Fibroblast of lung (primary cell): ENCODE measurements around the gene SCIN. TPM values are rescaled to one million over a fixed set of nuclear protein-coding genes. Genes with fewer than 3 reads are reported as not detected.

Experiments
- DNase-seq, 2 donors: peaks; one replicate each; pipeline versions ENCODE4 v3.0.0 to v3.0.0-alpha.2; 2010; ENCODE audit warnings: low read depth in 2 of 2
- H2AFZ ChIP-seq: 2 replicates; pipeline ENCODE4 v1.5.1; 2012; ENCODE audit warnings: low read length, control low read depth, inconsistent platforms
- H3K27ac ChIP-seq: 2 replicates; pipeline ENCODE4 v1.5.1; 2011; ENCODE audit warnings: low read length, control low read depth; ENCODE audit not compliant: insufficient read depth
- H3K27me3 ChIP-seq: 2 replicates; pipeline ENCODE4 v1.5.1; 2011; ENCODE audit warnings: mild to moderate bottlenecking, low read length; ENCODE audit not compliant: control insufficient read depth, insufficient read depth
- H3K36me3 ChIP-seq: 2 replicates; pipeline ENCODE4 v1.5.1; 2011; ENCODE audit warnings: low read length; ENCODE audit not compliant: control insufficient read depth, insufficient read depth
- H3K4me1 ChIP-seq: 2 replicates; pipeline ENCODE4 v1.5.1; 2011; ENCODE audit warnings: low read length; ENCODE audit not compliant: control insufficient read depth, insufficient read depth; ENCODE audit errors: extremely low read depth
- H3K4me2 ChIP-seq: 2 replicates; pipeline ENCODE4 v1.5.1; 2011; ENCODE audit warnings: low read length, control low read depth; ENCODE audit not compliant: insufficient read depth; ENCODE audit errors: extremely low read depth
- H3K4me3 ChIP-seq, 4 experiments: fragments of 200-600 bp in 1 of 4; sonication (generic) in 1 of 4; replicated peaks in 1 of 4; 2 replicates each; pipeline ENCODE4 v1.5.1; 2011 to 2016; ENCODE audit warnings: low read length in 4 of 4, low read depth in 3 of 4, mild to moderate bottlenecking in 3 of 4, control low read depth in 2 of 4, inconsistent platforms in 1 of 4, mixed read lengths in 1 of 4; ENCODE audit not compliant: insufficient read depth in 1 of 4; ENCODE audit errors: control extremely low read depth in 1 of 4
- H3K79me2 ChIP-seq: 2 replicates; pipeline ENCODE4 v1.5.1; 2012; ENCODE audit warnings: mild to moderate bottlenecking, low read length, inconsistent platforms; ENCODE audit not compliant: control insufficient read depth, insufficient read depth
- H3K9ac ChIP-seq: 2 replicates; pipeline ENCODE4 v1.5.1; 2011; ENCODE audit warnings: mild to moderate bottlenecking, low read length, control low read depth; ENCODE audit not compliant: insufficient read depth
- H3K9me3 ChIP-seq: 2 replicates; pipeline ENCODE4 v1.5.1; 2012; ENCODE audit warnings: low read depth, low read length; ENCODE audit not compliant: control insufficient read depth, insufficient read depth
- H4K20me1 ChIP-seq: 2 replicates; pipeline ENCODE4 v1.5.1; 2011; ENCODE audit warnings: low read length; ENCODE audit not compliant: control insufficient read depth, insufficient read depth; ENCODE audit errors: extremely low read depth
- CTCF ChIP-seq, 2 donors: IDR thresholded peaks in 1 of 2; conservative IDR thresholded peaks in 1 of 2; 1 replicate in 1 of 2; 2 replicates in 1 of 2; pipeline ENCODE4 v1.5.1; 2011 to 2012; ENCODE audit warnings: low read length in 2 of 2, control low read depth in 1 of 2, inconsistent platforms in 1 of 2, low read depth in 1 of 2, mild to moderate bottlenecking in 1 of 2
- EZH2 ChIP-seq: IDR thresholded peaks from 2 replicates; pipeline ENCODE4 v1.5.1; 2012; ENCODE audit warnings: low read length, control low read depth, mild to moderate bottlenecking; ENCODE audit errors: missing control alignments
- polyA plus RNA-seq, 2 donors: library from polyadenylated mRNA; depleted of rRNA in 1 of 2; stranded (reverse) in 1 of 2; unstranded in 1 of 2; fragments of >200 nt; gene quantifications; 2 replicates each; pipeline ENCODE4 v1.2.1, GENCODE V29; 2011 to 2012; ENCODE audit warnings: missing spikeins in 1 of 2
- total RNA-seq: library from RNA; depleted of rRNA; stranded (reverse); fragments of >200 nt; gene quantifications from 2 replicates; pipeline ENCODE4 v1.2.1, GENCODE V29; 2014

Gene SCIN
- total and polyA plus RNA-seq, 2 donors (not counting 1 experiment from before 2014, with no cell fraction given): 0.08 to 0.17 TPM

DNA sequence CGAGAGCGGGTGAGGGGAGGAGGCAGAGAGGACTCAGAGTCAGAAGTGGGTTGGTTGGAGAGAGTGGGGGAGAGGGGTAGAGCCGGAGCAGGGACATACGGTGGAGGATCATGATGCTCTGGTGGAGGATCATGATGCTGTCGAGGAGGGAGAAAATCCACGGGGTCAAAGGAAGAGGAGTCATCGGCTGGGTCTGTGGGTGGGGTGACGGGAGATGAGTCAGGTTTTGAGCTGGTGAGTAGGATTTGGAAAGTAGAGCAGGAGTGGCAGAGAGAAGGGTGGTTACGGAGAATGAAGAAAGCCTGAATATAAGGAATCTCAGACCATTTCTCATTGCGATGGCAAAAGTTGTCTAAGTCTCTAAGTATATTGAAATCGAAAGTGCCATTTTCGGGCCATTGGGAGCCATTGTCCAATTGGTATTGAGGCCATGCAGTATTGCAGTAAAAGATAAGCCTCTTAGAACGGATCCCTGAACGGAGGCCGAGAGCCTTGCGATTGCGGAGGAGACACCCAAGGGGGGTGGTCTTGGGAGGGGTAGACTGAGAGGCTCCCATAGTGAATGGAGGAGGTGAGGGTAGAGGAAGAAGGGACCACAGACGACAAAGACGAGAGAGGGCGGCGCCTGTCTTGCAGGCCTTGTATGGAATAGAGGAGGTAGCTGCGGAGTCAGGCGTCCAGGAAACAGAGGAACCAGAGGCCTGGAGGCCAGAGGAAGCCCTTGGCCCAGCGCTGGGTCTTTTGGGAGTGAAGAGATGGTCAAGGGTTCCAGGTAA is 23.8 kb downstream of the SCIN start:
- H2AFZ ChIP-seq: no peak overlapping the region
- peak in 1 of 2 donors; percentile 6 for DNase-seq

GRCh38 chr7:12595148-12595547 is 24.6 kb downstream of the SCIN start:
- H3K79me2 ChIP-seq: no peaks in the 10 kb centered on the region
- H3K27me3 ChIP-seq: no peaks in the 10 kb centered on the region
- no peak overlapping the region for H3K4me2 ChIP-seq
- no peak overlapping the region for H3K9ac ChIP-seq
- H3K4me1 ChIP-seq: no peaks in the 10 kb centered on the region
- H3K9me3 ChIP-seq: no peaks in the 10 kb centered on the region
- no peak overlapping the region for H3K27ac ChIP-seq
- H3K4me3 ChIP-seq: no peak overlapping the region
- no peak overlapping the region for H2AFZ ChIP-seq
- no peaks in the 10 kb centered on the region for H3K36me3 ChIP-seq
- no peaks in the 10 kb centered on the region for H4K20me1 ChIP-seq
- TF ChIP-seq CTCF (conservative IDR thresholded peaks at IDR 0.05 in 1 of 2, IDR thresholded peaks at IDR 0.05 in 1 of 2; ENCODE audit: low read depth in 1 of 2, low read length in 2 of 2): no peak
- TF ChIP-seq EZH2: no peak
- no peak for DNase-seq

More for the DNA sequence above, 23.8 kb downstream of the SCIN start:
- H3K27me3 ChIP-seq: no peaks in the 10 kb centered on the region
- no peak overlapping the region for H3K4me2 ChIP-seq
- no peak overlapping the region for H3K9ac ChIP-seq
- H3K79me2 ChIP-seq: no peaks in the 10 kb centered on the region
- H3K36me3 ChIP-seq: no peaks in the 10 kb centered on the region
- TF ChIP-seq EZH2 (no peak), CTCF (conservative IDR thresholded peaks at IDR 0.05 in 1 of 2, IDR thresholded peaks at IDR 0.05 in 1 of 2; ENCODE audit: low read depth in 1 of 2, low read length in 2 of 2) (no peak)
- H3K27ac ChIP-seq: no peak overlapping the region
- H3K4me1 ChIP-seq: no peaks in the 10 kb centered on the region
- H3K4me3 ChIP-seq: no peak overlapping the region
- no peaks in the 10 kb centered on the region for H3K9me3 ChIP-seq
- H4K20me1 ChIP-seq: no peaks in the 10 kb centered on the region

DNA sequence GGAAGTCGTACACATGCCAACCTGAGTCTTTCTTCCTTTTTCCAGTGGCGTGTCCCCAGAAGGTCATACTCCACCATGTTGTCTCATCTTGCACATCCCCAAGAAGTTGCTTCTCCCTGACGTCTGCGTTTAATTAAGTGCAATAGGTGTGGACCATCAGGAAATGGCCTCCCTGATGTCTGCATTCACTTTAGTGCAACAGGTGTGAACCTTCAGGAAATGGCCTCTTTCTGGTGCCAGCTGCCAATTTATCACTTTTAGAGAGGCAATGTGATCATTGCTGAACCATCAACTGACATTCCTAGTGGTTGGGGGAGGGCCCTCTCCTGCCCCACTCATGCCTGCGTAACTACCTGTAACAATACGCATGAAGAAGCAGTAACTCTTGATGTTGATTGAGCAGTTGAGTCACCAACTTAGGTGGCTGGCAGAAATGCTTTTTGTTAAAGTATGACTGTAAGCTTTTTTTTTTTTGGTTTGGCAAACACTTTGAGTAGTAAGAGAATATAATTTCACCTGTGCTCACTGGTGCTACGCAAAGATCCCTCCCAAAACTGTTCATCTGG is 25.8 kb downstream of the SCIN start:
- no peaks in the 10 kb centered on the region for H3K27me3 ChIP-seq
- H3K4me1 ChIP-seq: no peaks in the 10 kb centered on the region
- no peak overlapping the region for H3K27ac ChIP-seq
- no peak overlapping the region for H3K4me3 ChIP-seq
- H2AFZ ChIP-seq: no peak overlapping the region
- no peak for DNase-seq
- H4K20me1 ChIP-seq: no peaks in the 10 kb centered on the region
- no peak overlapping the region for H3K4me2 ChIP-seq
- H3K9me3 ChIP-seq: no peaks in the 10 kb centered on the region
- TF ChIP-seq CTCF (conservative IDR thresholded peaks at IDR 0.05 in 1 of 2, IDR thresholded peaks at IDR 0.05 in 1 of 2; ENCODE audit: low read depth in 1 of 2, low read length in 2 of 2) (no peak), EZH2 (no peak)
- H3K9ac ChIP-seq: no peak overlapping the region
- H3K36me3 ChIP-seq: no peaks in the 10 kb centered on the region
- H3K79me2 ChIP-seq: no peaks in the 10 kb centered on the region
